Effector CD4-positive, alpha-beta T cell (primary cell): ENCODE results near the gene KMT2C.
"Not testable (repeated sequence)": the region's sequence is repeated elsewhere in the genome, so short reads cannot be mapped to it uniquely, and the experiment has no call there.

Source experiments
- DNase-seq: peaks from one replicate; pipeline ENCODE4 v3.0.0-alpha.2; 2020

Gene KMT2C

GRCh38 chr7:152355474-152356057 is 80.2 kb downstream of the KMT2C start:
- DNase-seq, result no peak

- DNase-seq, result no peak
Observed at GRCh38 chr7:152354061-152354460, 81.7 kb downstream of the KMT2C start.

GRCh38 chr7:152353281-152353680 is 82.5 kb downstream of the KMT2C start:
- not testable (repeated sequence) for DNase-seq

GRCh38 chr7:152351747-152352146 is 84.1 kb downstream of the KMT2C start:
- not testable (repeated sequence) for DNase-seq

GRCh38 chr7:152351168-152351567 is 84.6 kb downstream of the KMT2C start:
- no peak for DNase-seq

GRCh38 chr7:152347888-152348287 is 87.9 kb downstream of the KMT2C start:
- DNase-seq, result no peak

GRCh38 chr7:152344253-152344652 is 91.5 kb downstream of the KMT2C start:
- DNase-seq, result no peak

- DNase-seq, result no peak
Observed at GRCh38 chr7:152342796-152343195, 93.0 kb downstream of the KMT2C start.

- DNase-seq, result no peak
Observed at GRCh38 chr7:152341914-152342236, 93.9 kb downstream of the KMT2C start.

- DNase-seq, result no peak
Observed at GRCh38 chr7:152341039-152341913, 94.5 kb downstream of the KMT2C start.

- no peak for DNase-seq
Observed at GRCh38 chr7:152340161-152340560, 95.6 kb downstream of the KMT2C start.

- no peak for DNase-seq
Observed at GRCh38 chr7:152338561-152338960, 97.2 kb downstream of the KMT2C start.

- DNase-seq, result peak; percentile 2
Observed at GRCh38 chr7:152336754-152337368, 98.9 kb downstream of the KMT2C start.

- no peak for DNase-seq
Observed at GRCh38 chr7:152335900-152336571, 99.8 kb downstream of the KMT2C start.

GRCh38 chr7:152333134-152333533 is 102.7 kb downstream of the KMT2C start:
- no peak for DNase-seq

GRCh38 chr7:152330827-152331226 is 105.0 kb downstream of the KMT2C start:
- no peak for DNase-seq

GRCh38 chr7:152329469-152329868 is 106.3 kb downstream of the KMT2C start:
- no peak for DNase-seq

GRCh38 chr7:152328234-152328633 is 107.6 kb downstream of the KMT2C start:
- no peak for DNase-seq

- no peak for DNase-seq
Observed at GRCh38 chr7:152315845-152316244, 120.0 kb downstream of the KMT2C start.

- no peak for DNase-seq
Observed at GRCh38 chr7:152313831-152314604, 121.8 kb downstream of the KMT2C start.

- DNase-seq, result no peak
Observed at GRCh38 chr7:152313217-152313616, 122.6 kb downstream of the KMT2C start.

- DNase-seq, result no peak
Observed at GRCh38 chr7:152312316-152312715, 123.5 kb downstream of the KMT2C start.

GRCh38 chr7:152307902-152308301 is 127.9 kb downstream of the KMT2C start:
- DNase-seq, result no peak
